HG02678 (cell line): Measurements from ENCODE around the gene SHLD2.
"Not testable (repeated sequence)": the region's sequence is repeated elsewhere in the genome, so short reads cannot be mapped to it uniquely, and the experiment has no call there.

Source experiments
- ATAC-seq: cut with Tn5 transposase; IDR thresholded peaks from one replicate; pipeline ENCODE4 v1.9.1; 2021; ENCODE audit warnings: mild to moderate bottlenecking, moderate library complexity; ENCODE audit not compliant: unreplicated experiment

Gene SHLD2

GRCh38 chr10:87211848-87212247 is 116.8 kb downstream of the SHLD2 start:
- not testable (repeated sequence) for ATAC-seq

- not testable (repeated sequence) for ATAC-seq
These were observed 118.3 kb downstream of the SHLD2 start for GRCh38 chr10:87213150-87213765.

GRCh38 chr10:87213806-87214205 is 118.8 kb downstream of the SHLD2 start:
- ATAC-seq: not testable (repeated sequence)

GRCh38 chr10:87216120-87216519 is 121.1 kb downstream of the SHLD2 start:
- ATAC-seq: not testable (repeated sequence)

GRCh38 chr10:87219370-87219769 is 124.4 kb downstream of the SHLD2 start:
- ATAC-seq: not testable (repeated sequence)

- not testable (repeated sequence) for ATAC-seq
These were observed 127.8 kb downstream of the SHLD2 start for GRCh38 chr10:87222789-87223188.

- not testable (repeated sequence) for ATAC-seq
These were observed 130.1 kb downstream of the SHLD2 start, which contains the start of gene NUTM2A for GRCh38 chr10:87225148-87225547. Gene NUTM2A, plus strand, starts transcription at chr10:87225448. Its CDS starts 383 bp downstream, at chr10:87225831.

GRCh38 chr10:87228247-87228646 is 133.2 kb downstream of the SHLD2 start:
- ATAC-seq: not testable (repeated sequence)

- not testable (repeated sequence) for ATAC-seq
These were observed 134.2 kb downstream of the SHLD2 start for GRCh38 chr10:87229211-87229610.

GRCh38 chr10:87234854-87235253 is 139.8 kb downstream of the SHLD2 start:
- ATAC-seq: not testable (repeated sequence)

GRCh38 chr10:87237244-87237643 is 142.2 kb downstream of the SHLD2 start:
- ATAC-seq: not testable (repeated sequence)

GRCh38 chr10:87239346-87239808 is 144.4 kb downstream of the SHLD2 start:
- not testable (repeated sequence) for ATAC-seq
